PC-3 (cell line): ENCODE data around the gene STIM1.

ENCODE experiments used
- EZH2 ChIP-seq: fragments of 300-600 bp; sonication (generic); IDR thresholded peaks from one replicate; pipeline ENCODE4 v1.6.1; 2017; ENCODE audit warnings: antibody characterized with exemption, mild to moderate bottlenecking, low read length; ENCODE audit not compliant: unreplicated experiment
- EZH2phosphoT487 ChIP-seq: fragments of 300-600 bp; sonication (generic); IDR thresholded peaks from 2 replicates; pipeline ENCODE4 v1.6.1; 2018; ENCODE audit warnings: mild to moderate bottlenecking, antibody characterized with exemption, low read length, borderline replicate concordance
- TF ChIP-seq, protein P1 (sequence below): fragments of 300-600 bp; sonication (generic); conservative IDR thresholded peaks from 2 replicates; pipeline ENCODE4 v1.5.1; 2017; ENCODE audit warnings: antibody characterized with exemption, low read depth, mild to moderate bottlenecking, low read length

DNA sequence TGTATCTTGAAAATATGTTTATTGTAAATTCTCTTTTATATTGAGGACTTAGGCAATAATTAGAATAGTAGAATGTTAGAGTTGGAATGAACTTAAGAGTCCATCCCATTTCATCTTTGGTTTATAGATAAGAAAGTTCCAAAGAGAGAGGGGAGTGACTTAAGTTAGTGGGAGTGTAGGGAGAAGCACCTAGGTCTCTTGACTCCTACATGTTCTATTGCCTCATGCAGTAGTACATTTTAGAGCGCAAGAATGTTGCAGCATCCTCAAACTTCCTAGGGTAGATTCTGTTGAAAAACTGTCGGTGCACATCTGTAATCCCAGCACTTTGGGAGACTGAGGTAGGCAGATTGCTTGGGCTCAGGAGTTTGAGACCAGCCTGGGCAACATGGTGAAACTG, 247.8 kb downstream of the STIM1 start:
- TF ChIP-seq EZH2phosphoT487 (no peak), EZH2 (no peak)
- TF ChIP-seq, protein P1, sequence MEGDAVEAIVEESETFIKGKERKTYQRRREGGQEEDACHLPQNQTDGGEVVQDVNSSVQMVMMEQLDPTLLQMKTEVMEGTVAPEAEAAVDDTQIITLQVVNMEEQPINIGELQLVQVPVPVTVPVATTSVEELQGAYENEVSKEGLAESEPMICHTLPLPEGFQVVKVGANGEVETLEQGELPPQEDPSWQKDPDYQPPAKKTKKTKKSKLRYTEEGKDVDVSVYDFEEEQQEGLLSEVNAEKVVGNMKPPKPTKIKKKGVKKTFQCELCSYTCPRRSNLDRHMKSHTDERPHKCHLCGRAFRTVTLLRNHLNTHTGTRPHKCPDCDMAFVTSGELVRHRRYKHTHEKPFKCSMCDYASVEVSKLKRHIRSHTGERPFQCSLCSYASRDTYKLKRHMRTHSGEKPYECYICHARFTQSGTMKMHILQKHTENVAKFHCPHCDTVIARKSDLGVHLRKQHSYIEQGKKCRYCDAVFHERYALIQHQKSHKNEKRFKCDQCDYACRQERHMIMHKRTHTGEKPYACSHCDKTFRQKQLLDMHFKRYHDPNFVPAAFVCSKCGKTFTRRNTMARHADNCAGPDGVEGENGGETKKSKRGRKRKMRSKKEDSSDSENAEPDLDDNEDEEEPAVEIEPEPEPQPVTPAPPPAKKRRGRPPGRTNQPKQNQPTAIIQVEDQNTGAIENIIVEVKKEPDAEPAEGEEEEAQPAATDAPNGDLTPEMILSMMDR: no peak
